ENCODE measurements around the gene CDH12. TPM values are rescaled to one million over a fixed set of nuclear protein-coding genes. Genes with fewer than 3 reads are reported as not detected.

Gene CDH12
- total RNA-seq, 2 donors from 2014 or later = 0.90 to 1.9 TPM

GRCh38 chr5:22372826-22373660 lies 480.1 kb downstream of the CDH12 start:
- no peak for TF ChIP-seq CTCF (conservative IDR thresholded peaks at IDR 0.05)
- Mint-ChIP-seq H3K9me3 (no peaks in the 10 kb centered on the region), H3K36me3 (ENCODE audit: low read depth) (no peaks in the 10 kb centered on the region), H3K4me3 (no peak overlapping the region), H3K27ac (no peak overlapping the region), H3K4me1 (peaks cover 11% of the 10 kb centered on the region), H3K27me3 (ENCODE audit: insufficient read depth) (no peaks in the 10 kb centered on the region)
- H3K27ac ChIP-seq (ENCODE audit: low read depth, low read length) = no peak overlapping the region
- H3K4me3 ChIP-seq (ENCODE audit: low read length) = no peak overlapping the region
- H3K36me3 ChIP-seq (ENCODE audit: control insufficient read depth, insufficient read depth, low read length) = no peaks in the 10 kb centered on the region
- H3K27me3 ChIP-seq (ENCODE audit: control insufficient read depth, insufficient read depth, low read length, poor library complexity, severe bottlenecking) = no peaks in the 10 kb centered on the region
- no peak overlapping the region for H3K9ac ChIP-seq (ENCODE audit: extremely low read depth, low read length, poor library complexity, severe bottlenecking)
- no peaks in the 10 kb centered on the region for H3K9me3 ChIP-seq (ENCODE audit: control insufficient read depth, low read length)
- WGBS, 2 experiments (ENCODE audit: insufficient coverage in 1 of 2, insufficient read length in 1 of 2) = 87 to 100% methylated on average over 1 of the region's 1 CpG
- no peak for DNase-seq
- H3K4me1 ChIP-seq (ENCODE audit: control insufficient read depth, insufficient read depth, low read length) = no peaks in the 10 kb centered on the region

- H3K36me3 ChIP-seq (ENCODE audit: control insufficient read depth, insufficient read depth, low read length) = no peaks in the 10 kb centered on the region
- no peak overlapping the region for H3K27ac Mint-ChIP-seq
- no peaks in the 10 kb centered on the region for H3K4me1 ChIP-seq (ENCODE audit: control insufficient read depth, insufficient read depth, low read length)
- no peak overlapping the region for H3K27ac ChIP-seq (ENCODE audit: low read depth, low read length)
- no peak overlapping the region for H3K4me3 ChIP-seq (ENCODE audit: low read length)
- no peaks in the 10 kb centered on the region for H3K9me3 Mint-ChIP-seq
- no peak for TF ChIP-seq CTCF (conservative IDR thresholded peaks at IDR 0.05)
- no peaks in the 10 kb centered on the region for H3K27me3 Mint-ChIP-seq (ENCODE audit: insufficient read depth)
- H3K4me1 Mint-ChIP-seq = peaks cover 11% of the 10 kb centered on the region
- H3K9me3 ChIP-seq (ENCODE audit: control insufficient read depth, low read length) = no peaks in the 10 kb centered on the region
- WGBS, 2 experiments (ENCODE audit: insufficient coverage in 1 of 2, insufficient read length in 1 of 2) = 70 to 84% methylated on average over 2 to 8 of the region's 8 CpGs
- no peak overlapping the region for H3K9ac ChIP-seq (ENCODE audit: extremely low read depth, low read length, poor library complexity, severe bottlenecking)
- no peak overlapping the region for H3K4me3 Mint-ChIP-seq
- no peaks in the 10 kb centered on the region for H3K36me3 Mint-ChIP-seq (ENCODE audit: low read depth)
- H3K27me3 ChIP-seq (ENCODE audit: control insufficient read depth, insufficient read depth, low read length, poor library complexity, severe bottlenecking) = no peaks in the 10 kb centered on the region
- peak; percentile 44 for DNase-seq
Observed at GRCh38 chr5:22372376-22372775, 480.8 kb downstream of the CDH12 start.

- no peaks in the 10 kb centered on the region for H3K36me3 ChIP-seq (ENCODE audit: control insufficient read depth, insufficient read depth, low read length)
- H3K9me3 ChIP-seq (ENCODE audit: control insufficient read depth, low read length) = no peaks in the 10 kb centered on the region
- 77% methylated on average over 3 of the region's 3 CpGs; no CpG with 5 or more reads in 1 of the 2 experiments for WGBS, 2 experiments (ENCODE audit: insufficient coverage in 1 of 2, insufficient read length in 1 of 2)
- Mint-ChIP-seq H3K9me3 (no peaks in the 10 kb centered on the region), H3K27ac (no peak overlapping the region), H3K36me3 (ENCODE audit: low read depth) (no peaks in the 10 kb centered on the region), H3K4me1 (peaks cover 6% of the 10 kb centered on the region), H3K4me3 (no peak overlapping the region), H3K27me3 (ENCODE audit: insufficient read depth) (peaks cover 3% of the 10 kb centered on the region)
- H3K4me3 ChIP-seq (ENCODE audit: low read length) = no peak overlapping the region
- H3K9ac ChIP-seq (ENCODE audit: extremely low read depth, low read length, poor library complexity, severe bottlenecking) = no peak overlapping the region
- DNase-seq = no peak
- H3K4me1 ChIP-seq (ENCODE audit: control insufficient read depth, insufficient read depth, low read length) = no peaks in the 10 kb centered on the region
- no peaks in the 10 kb centered on the region for H3K27me3 ChIP-seq (ENCODE audit: control insufficient read depth, insufficient read depth, low read length, poor library complexity, severe bottlenecking)
- no peak overlapping the region for H3K27ac ChIP-seq (ENCODE audit: low read depth, low read length)
- TF ChIP-seq CTCF (conservative IDR thresholded peaks at IDR 0.05) = no peak
Observed at GRCh38 chr5:22354956-22355355, 498.2 kb downstream of the CDH12 start.

Measured in endodermal cell (in vitro differentiated cells).